ENCODE data around the gene PCSK7. TPM values are rescaled to one million over a fixed set of nuclear protein-coding genes. Genes with fewer than 3 reads are reported as not detected.

Gene PCSK7
- total RNA-seq, 1 experiment from 2014 or later = 30.0 TPM

DNA sequence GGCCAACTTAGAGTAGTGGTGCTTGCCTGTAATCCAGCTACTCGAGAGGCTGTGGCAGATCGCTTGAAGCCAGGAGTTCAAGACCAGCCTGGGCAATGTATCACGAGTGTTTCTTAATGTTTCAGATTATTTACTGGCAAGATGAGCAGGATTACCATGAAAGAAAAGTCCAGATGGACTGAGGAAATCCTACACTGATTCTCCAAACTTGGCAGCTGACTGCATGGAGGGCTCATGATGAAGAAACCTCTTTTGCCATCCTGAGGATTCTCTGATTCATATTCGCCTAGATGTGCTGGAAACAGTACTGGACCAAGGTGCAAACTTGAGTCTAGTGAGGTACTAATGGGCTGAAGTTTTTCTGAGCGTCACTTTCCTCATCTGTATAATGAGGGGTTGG is 56.1 kb downstream of the PCSK7 start:
- Histone ChIP-seq H3K27me3 (ENCODE audit: insufficient read depth, low read length) (no peaks in the 10 kb centered on the region), H2AFZ (ENCODE audit: low read depth, low read length, poor library complexity, severe bottlenecking) (no peak overlapping the region), H3K36me3 (ENCODE audit: control insufficient read depth in 1 of 2, insufficient read depth in 2 of 2, low read length in 2 of 2) (peaks cover 0 to 7% of the 10 kb centered on the region in 2 experiments; a peak in 1 of 4 replicates), H3K27ac (ENCODE audit: low read depth, low read length) (no peak overlapping the region), H3K4me3 (replicated peaks in 1 of 2; ENCODE audit: low read depth in 1 of 2, low read length in 2 of 2) (no peak overlapping the region), H4K20me1 (ENCODE audit: insufficient read depth) (no peaks in the 10 kb centered on the region), H3K4me1 (ENCODE audit: control insufficient read depth in 1 of 2, insufficient read depth in 2 of 2, low read length in 2 of 2) (peaks cover 39 to 77% of the 10 kb centered on the region in 2 experiments), H3K9me3 (ENCODE audit: control insufficient read depth in 1 of 2, insufficient read depth in 1 of 2, low read depth in 1 of 2, low read length in 2 of 2) (no peaks in the 10 kb centered on the region), H3K79me2 (ENCODE audit: insufficient read depth, low read length) (0 out of 2 replicates have a peak, but pooled peaks cover 6% of the 10 kb centered on the region), H3K9me2 (ENCODE audit: insufficient read depth) (no peaks in the 10 kb centered on the region), H3K9ac (ENCODE audit: low read length) (no peak overlapping the region), H3K4me2 (ENCODE audit: low read length) (0 out of 2 replicates have a peak overlapping the region, but pooled peaks have one; percentile 74)
- ChIA-PET CTCF (no interaction called here), POLR2A (no interaction called here), RAD21 (ENCODE audit: low non-redundant PET in 1 of 2, low total read pairs in 2 of 2, uncharacterized antibody in 2 of 2, unreplicated experiment in 2 of 2) (no interaction called here)
- BruUV-seq (replicated peaks) = no TSS peak
- no peak for DNase-seq (ENCODE audit: low read depth, low spot score)
- intact Hi-C loops (cut with micrococcal nuclease) = no loop called here
- no peak for ATAC-seq
- TF ChIP-seq EZH2phosphoT487 (IDR thresholded peaks at IDR 0.05; ENCODE audit: borderline replicate concordance) (no peak), TCF7L2 (IDR thresholded peaks at IDR 0.05; ENCODE audit: borderline replicate concordance, extremely low read depth, insufficient read depth, insufficient read length) (no peak), ELF1 (IDR thresholded peaks at IDR 0.05; ENCODE audit: borderline replicate concordance, low read depth) (no peak), EZH2 (IDR thresholded peaks at IDR 0.05) (no peak), POLR2A (IDR thresholded peaks at IDR 0.05; ENCODE audit: borderline replicate concordance, extremely low read depth, insufficient read depth, insufficient read length) (no peak)
- TF ChIP-seq, protein P1, sequence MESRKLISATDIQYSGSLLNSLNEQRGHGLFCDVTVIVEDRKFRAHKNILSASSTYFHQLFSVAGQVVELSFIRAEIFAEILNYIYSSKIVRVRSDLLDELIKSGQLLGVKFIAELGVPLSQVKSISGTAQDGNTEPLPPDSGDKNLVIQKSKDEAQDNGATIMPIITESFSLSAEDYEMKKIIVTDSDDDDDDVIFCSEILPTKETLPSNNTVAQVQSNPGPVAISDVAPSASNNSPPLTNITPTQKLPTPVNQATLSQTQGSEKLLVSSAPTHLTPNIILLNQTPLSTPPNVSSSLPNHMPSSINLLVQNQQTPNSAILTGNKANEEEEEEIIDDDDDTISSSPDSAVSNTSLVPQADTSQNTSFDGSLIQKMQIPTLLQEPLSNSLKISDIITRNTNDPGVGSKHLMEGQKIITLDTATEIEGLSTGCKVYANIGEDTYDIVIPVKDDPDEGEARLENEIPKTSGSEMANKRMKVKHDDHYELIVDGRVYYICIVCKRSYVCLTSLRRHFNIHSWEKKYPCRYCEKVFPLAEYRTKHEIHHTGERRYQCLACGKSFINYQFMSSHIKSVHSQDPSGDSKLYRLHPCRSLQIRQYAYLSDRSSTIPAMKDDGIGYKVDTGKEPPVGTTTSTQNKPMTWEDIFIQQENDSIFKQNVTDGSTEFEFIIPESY (IDR thresholded peaks at IDR 0.05; ENCODE audit: extremely low read depth, insufficient replicate concordance, low read length) = no peak
- TF ChIP-seq, protein P2, sequence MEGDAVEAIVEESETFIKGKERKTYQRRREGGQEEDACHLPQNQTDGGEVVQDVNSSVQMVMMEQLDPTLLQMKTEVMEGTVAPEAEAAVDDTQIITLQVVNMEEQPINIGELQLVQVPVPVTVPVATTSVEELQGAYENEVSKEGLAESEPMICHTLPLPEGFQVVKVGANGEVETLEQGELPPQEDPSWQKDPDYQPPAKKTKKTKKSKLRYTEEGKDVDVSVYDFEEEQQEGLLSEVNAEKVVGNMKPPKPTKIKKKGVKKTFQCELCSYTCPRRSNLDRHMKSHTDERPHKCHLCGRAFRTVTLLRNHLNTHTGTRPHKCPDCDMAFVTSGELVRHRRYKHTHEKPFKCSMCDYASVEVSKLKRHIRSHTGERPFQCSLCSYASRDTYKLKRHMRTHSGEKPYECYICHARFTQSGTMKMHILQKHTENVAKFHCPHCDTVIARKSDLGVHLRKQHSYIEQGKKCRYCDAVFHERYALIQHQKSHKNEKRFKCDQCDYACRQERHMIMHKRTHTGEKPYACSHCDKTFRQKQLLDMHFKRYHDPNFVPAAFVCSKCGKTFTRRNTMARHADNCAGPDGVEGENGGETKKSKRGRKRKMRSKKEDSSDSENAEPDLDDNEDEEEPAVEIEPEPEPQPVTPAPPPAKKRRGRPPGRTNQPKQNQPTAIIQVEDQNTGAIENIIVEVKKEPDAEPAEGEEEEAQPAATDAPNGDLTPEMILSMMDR (IDR thresholded peaks at IDR 0.05 in 2 of 3, conservative IDR thresholded peaks at IDR 0.05 in 1 of 3; ENCODE audit: borderline replicate concordance in 1 of 3, insufficient read depth in 1 of 3, low read depth in 2 of 3, low read length in 2 of 3) = no peak
- TF ChIP-seq, protein P3, sequence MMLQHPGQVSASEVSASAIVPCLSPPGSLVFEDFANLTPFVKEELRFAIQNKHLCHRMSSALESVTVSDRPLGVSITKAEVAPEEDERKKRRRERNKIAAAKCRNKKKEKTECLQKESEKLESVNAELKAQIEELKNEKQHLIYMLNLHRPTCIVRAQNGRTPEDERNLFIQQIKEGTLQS (IDR thresholded peaks at IDR 0.05) = no peak
